ENCODE measurements around the gene FOXB1.

The FOXB1 gene

GRCh38 chr15:60004009-60004845, at the start of gene FOXB1:
Gene FOXB1, plus strand, starts transcription at chr15:60004311. Its CDS starts 653 bp downstream, at chr15:60004964.
- no peak for DNase-seq (ENCODE audit: low spot score)

DNA sequence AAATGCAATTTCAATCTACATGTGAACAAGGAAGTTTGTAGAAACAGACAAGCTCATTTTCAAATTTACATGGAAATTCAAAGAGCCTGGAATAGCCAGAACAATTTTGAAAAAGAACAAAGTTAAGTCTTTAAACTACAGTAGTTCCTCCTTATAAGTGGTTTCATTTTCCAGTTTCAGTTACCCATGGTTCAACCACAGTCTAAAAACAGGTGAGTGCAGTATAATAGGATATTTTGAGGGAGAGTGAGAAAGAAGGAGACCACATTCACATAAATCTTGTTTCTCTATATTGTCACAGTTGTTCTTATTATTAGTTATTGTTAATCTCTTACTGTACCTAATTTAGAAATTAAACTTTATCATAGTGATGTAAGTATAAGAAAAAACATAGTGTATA, 45.8 kb upstream of the FOXB1 start:
- no peak for DNase-seq (ENCODE audit: low spot score)

DNA sequence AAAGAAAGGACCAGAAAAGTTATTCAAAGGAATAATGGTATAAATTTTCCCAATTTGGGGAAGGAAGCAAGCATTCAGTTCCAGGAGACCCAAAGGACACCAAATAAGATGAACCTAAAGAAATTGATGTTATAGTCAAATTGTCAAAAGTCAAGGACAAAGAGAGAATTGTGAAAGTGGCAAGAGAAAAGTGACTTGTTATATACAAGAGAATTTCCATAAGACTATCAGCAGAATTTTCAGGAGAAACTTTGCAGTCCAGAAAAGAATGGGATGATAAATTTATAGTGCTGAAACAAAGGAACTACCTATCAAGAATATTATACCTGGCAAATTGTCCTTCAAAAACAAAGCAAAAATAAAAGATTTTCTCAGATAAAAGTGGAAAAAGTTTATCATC, 43.8 kb upstream of the FOXB1 start:
- DNase-seq (ENCODE audit: low spot score), result no peak

- DNase-seq (ENCODE audit: low spot score), result no peak
These were observed 40.8 kb upstream of the FOXB1 start for GRCh38 chr15:59963322-59963721.

- DNase-seq (ENCODE audit: low spot score), result no peak
These were observed 40.2 kb upstream of the FOXB1 start for GRCh38 chr15:59963925-59964324.

DNA sequence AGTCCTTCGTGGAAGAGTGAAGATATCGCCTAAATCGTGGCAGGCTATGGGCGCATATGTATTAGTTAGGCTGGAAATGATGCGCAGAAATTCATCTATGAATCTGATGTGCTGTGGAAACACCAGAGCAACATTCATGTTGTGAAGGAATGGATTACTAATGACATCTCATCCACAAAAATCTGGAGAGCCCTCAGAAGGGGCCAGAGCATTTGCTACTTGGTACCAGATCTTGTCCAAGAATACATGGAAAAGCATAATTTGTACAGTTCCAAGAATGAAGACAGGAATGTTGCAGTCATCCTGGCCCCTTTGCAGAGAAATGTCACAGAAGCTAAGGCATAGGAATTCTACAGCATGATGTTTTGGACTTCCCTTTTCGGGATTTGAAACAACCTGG, 38.4 kb upstream of the FOXB1 start:
- no peak for DNase-seq (ENCODE audit: low spot score)

GRCh38 chr15:59966262-59966661, 37.8 kb upstream of the FOXB1 start:
- no peak for DNase-seq (ENCODE audit: low spot score)

DNA sequence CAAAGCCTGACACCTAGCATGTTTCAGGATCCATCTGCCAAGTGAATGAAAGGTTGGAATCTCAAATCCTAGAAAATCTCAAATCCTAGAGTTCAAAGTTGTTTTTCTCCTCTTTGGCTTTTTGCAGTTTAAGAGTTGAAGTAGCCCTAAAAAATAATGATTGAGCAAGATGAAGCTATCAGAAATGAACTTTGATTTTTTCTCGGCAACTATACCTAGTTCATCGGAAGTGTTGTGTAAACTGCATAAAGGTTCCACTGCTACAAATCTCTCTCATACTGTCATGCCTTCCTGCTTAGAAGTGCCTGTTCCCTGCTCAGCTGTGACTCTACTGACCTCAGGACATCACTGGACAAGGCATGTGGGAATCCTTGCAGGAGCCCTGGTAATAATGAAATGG, 35.8 kb upstream of the FOXB1 start:
- DNase-seq (ENCODE audit: low spot score), result no peak

DNA sequence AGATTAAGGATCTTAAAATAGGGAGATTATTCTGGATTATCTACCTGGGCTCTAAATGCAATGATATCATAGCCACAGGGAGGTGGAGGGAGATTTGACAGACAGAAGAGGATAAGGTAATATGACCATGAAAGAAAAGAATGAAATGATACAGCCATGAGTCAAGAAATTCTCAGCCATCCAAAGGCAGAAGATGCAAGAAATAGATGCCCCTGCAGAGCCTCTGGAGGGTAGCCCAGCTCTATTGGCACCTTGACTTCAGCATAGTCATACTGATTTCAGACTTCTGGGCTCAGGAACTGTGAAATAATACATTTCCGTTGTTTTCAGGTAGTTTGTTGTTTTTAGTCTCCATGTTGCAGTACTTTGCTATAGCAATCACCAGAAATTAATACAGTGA, 31.9 kb upstream of the FOXB1 start:
- DNase-seq (ENCODE audit: low spot score), result no peak

GRCh38 chr15:59976480-59977271, 27.4 kb upstream of the FOXB1 start:
- DNase-seq (ENCODE audit: low spot score), result no peak

GRCh38 chr15:59991834-59992233, 12.3 kb upstream of the FOXB1 start:
- no peak for DNase-seq (ENCODE audit: low spot score)

GRCh38 chr15:59993041-59993750, 10.9 kb upstream of the FOXB1 start:
- no peak for DNase-seq (ENCODE audit: low spot score)

- no peak for DNase-seq (ENCODE audit: low spot score)
These were observed 10.1 kb upstream of the FOXB1 start for GRCh38 chr15:59993950-59994401.

DNA sequence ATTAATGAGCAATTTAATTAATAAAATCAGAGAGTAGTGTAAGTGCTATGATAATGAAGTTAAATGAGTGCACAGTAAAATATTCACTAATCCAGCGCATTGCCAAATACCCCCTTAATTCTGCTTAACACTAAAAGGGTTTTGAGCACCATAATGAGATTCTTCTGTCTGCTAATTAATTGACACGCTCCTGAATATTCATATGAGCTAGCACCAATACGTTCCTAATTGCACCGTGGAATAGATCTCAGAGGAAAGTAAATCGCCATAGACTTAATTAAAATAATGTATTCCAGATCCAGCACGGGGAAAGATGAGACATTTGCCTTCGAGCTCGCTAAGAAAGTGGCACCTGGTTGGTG, 9.6 kb upstream of the FOXB1 start:
- DNase-seq (ENCODE audit: low spot score), result no peak

DNA sequence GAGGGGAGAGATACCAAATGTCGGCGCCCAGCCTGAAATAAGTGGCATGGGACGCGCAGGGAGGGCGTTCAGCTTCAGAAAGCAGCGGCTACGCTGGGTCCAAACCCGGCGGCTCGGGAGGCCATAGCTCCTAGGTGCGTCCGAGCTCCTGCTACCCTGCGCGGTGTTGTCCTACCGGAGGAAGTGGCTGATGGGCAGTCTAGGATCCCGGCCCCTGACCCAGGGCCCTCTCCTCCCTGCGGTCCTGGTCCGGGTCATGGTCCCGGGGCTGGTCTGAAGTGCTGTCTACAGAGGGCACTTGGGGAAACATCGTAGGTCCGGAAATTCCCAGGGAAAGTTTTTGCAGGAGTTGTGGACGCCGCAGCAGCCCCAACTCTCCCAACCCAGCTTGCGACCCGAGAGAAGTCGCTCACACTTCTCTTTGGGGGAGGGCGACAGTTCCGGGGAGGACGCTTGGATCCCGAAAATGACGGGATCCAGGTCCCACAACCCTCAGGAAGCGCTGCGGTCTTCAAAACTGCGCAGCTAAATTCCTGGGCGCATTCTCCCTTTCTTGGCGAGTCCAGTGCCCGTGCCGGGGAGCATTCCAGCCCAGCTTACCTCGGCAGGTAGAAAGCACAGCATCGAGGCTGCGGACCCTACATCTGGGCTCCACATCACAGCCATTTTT, 9.1 kb upstream of the FOXB1 start:
- DNase-seq (ENCODE audit: low spot score), result no peak

GRCh38 chr15:59995568-59996297, 8.4 kb upstream of the FOXB1 start:
- no peak for DNase-seq (ENCODE audit: low spot score)

DNA sequence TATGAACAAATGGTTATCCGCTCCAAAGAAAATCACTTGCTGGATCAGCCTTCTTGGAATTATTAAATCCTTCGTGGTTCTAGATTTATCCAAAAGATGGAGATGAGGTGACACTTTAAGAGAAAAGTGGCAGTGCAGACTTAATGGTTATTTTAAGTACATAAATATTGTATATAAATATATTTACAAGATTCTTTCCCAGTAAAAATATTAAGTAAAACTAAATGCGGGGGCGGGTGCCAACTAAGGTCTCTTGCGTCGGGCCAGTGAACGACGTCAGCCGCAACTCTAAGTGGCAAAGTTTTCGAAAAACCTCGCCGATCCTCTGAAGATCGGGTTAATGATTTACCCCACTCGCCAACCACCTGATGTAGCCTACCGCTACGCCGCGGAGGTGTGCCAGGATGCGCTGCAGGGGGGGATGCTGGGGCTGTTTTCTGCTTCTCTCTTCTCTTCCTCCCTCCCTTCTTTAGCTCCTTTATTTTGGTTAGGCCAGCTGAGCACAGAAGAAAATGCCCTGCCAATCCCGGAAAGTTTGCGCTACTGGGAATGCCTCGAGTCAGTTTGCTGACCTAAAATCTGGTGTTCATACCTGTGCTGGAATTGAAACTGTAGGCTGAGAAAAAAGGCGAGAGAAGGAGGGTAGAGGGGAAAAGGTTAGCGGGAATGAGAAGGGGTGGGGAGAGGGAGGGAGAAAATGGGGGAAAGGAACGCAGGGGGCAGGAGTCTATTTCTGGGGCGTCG, 7.6 kb upstream of the FOXB1 start:
- no peak for DNase-seq (ENCODE audit: low spot score)

DNA sequence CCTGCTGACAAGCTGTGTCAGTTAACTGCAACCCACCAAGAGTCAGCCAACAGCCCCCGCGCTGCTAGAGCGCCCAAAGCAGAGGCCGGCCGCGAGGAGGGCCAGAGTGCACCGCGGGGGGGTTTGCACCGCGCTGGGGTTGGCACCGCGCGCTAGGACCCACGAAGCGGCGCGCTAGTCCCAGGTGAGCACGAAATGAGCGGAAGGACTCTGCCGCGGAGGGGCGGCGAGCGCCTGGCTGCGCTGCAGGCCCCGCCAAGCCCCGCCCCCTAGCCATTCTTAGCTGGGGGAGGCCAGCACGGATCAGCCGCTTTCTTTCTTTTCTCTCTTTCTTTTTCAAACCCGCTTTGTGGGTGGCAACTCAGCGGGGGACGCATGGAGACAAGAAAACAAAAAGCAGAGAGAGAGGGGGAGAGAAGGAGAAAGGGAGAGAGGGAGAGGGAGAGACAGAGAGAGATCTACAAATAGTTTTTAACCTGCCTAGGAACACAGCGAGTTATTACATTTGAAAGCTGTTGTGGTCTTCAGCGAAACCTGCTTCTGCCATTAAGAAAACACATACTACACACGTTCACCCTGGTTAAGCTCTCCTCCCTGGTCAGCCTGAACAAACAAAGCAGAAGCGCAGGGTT, 6.9 kb upstream of the FOXB1 start:
- DNase-seq (ENCODE audit: low spot score), result no peak

DNA sequence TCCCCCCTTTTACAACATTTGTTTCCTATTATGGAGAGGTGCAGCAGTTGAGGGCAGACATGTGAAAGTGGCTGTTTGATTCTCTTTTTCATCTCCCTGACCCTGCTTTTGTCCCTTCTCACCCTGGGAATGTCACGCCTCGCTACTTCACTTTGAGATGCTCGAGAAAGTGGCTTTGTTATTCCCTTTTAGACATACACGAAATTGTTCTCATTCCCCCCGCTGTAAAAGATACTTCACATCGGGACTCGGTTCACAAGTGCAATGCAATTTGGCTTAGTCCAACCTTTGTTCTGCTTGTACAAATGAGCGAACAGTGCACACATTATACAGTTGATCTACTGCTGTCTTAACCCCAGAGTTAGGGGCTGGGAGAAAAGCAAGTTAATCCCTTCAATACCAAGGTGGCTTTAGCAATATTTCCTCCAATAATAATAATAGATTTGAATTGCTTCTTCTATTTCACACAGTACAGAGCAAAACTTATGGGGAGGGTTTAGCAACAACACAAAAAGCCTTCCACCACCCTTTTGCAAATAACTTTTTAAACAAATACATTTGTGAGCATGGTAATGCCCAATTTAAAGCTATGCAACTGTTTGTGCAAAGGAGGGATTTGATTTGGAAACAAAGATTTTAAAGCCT, 5.7 kb upstream of the FOXB1 start:
- DNase-seq (ENCODE audit: low spot score), result no peak

All from COLO829 (cell line).